GM21367 (cell line): ENCODE measurements around the gene FAM3C.
A peak's percentile ranks its signal among the peaks of the same experiment; 100 is the strongest.
"Not testable (repeated sequence)": the region's sequence is repeated elsewhere in the genome, so short reads cannot be mapped to it uniquely, and the experiment has no call there.

Experiments used
- ATAC-seq: cut with Tn5 transposase; IDR thresholded peaks from one replicate; pipeline ENCODE4 v1.9.1; 2021; ENCODE audit not compliant: unreplicated experiment

Gene FAM3C

GRCh38 chr7:121334875-121335648 lies 61.0 kb downstream of the FAM3C start:
- no peak for ATAC-seq

DNA sequence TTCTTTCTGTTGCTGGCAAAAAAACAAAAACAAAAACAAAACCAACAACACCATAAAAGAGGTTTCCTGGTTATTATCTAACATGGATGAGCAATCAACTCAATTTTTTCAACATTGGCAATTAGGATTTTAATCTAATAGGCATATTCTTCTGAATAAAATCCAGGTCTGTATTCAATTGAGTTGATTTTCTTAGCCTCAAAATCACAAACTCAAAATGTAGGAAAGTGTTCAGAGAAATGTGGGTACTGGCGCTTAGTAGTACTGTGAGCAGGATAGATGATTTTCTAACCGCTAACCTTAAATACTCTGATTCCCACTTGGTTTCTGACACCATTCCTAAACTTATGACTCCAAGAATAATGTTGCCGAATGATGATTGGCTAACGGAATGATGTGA lies 61.7 kb downstream of the FAM3C start:
- no peak for ATAC-seq

DNA sequence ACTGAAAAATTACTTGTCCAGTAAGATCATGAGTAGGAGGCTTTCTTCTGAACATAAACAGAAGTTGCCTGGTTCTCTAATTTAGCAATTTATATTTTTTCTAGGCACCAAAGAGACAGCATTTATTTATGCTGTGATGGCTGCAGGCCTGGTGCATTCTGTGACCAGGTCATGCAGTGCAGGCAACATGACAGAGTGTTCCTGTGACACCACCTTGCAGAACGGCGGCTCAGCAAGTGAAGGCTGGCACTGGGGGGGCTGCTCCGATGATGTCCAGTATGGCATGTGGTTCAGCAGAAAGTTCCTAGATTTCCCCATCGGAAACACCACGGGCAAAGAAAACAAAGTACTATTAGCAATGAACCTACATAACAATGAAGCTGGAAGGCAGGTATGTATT lies 64.5 kb downstream of the FAM3C start:
- ATAC-seq: no peak

DNA sequence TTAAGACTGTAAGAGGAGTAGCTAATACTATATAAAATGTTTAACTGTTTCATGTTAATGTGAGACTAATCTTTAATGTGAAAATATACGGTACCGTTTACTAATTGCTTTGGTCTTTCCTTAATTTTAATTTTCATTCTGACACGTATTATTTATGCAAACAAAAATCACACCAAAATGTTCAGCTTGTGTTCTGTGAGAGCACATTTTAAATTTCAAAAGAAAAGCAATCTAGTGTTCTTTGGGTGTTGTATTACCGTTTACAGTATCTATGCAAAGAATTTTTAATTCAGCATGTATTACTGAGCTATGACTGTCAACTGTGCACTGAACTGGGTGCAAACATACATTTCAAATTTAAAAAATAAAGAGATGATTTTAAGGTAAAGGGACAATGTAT lies 65.1 kb downstream of the FAM3C start:
- no peak for ATAC-seq

- ATAC-seq: peak; percentile 29
These were observed 65.9 kb downstream of the FAM3C start for GRCh38 chr7:121330053-121330833.

DNA sequence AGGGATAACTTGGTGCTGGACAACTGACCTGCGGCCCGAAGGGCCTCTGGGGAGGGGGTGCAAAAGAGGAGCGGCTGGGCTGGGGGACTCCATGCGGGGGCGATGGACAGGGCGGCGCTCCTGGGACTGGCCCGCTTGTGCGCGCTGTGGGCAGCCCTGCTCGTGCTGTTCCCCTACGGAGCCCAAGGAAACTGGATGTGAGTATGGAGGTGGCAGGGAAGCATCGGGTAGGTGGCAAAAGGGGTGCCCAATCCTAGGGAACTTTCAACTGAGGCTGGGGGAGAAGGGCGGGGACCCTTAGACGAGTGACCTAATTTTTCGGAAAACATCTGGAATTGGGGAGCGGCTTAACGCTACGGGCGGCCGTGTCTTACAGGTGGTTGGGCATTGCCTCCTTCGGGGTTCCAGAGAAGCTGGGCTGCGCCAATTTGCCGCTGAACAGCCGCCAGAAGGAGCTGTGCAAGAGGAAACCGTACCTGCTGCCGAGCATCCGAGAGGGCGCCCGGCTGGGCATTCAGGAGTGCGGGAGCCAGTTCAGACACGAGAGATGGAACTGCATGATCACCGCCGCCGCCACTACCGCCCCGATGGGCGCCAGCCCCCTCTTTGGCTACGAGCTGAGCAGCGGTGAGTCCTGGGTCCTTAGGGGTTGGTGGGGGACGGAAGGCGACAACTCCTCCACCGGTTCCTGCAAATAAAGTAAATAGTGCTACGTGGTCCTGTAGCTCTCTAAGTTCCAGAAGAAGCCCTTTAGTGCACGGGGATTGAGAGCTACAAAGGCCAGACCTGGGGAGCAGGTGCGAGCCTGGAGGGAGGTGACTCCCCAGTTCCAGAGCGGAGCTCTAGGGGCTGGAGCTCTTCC lies 66.7 kb downstream of the FAM3C start:
- peak; percentile 69 for ATAC-seq

GRCh38 chr7:121328508-121329190 lies 67.5 kb downstream of the FAM3C start, which contains the start of gene WNT16:
Gene WNT16, plus strand, starts transcription at chr7:121329000. Its CDS starts 293 bp downstream, at chr7:121329293.
- no peak for ATAC-seq

DNA sequence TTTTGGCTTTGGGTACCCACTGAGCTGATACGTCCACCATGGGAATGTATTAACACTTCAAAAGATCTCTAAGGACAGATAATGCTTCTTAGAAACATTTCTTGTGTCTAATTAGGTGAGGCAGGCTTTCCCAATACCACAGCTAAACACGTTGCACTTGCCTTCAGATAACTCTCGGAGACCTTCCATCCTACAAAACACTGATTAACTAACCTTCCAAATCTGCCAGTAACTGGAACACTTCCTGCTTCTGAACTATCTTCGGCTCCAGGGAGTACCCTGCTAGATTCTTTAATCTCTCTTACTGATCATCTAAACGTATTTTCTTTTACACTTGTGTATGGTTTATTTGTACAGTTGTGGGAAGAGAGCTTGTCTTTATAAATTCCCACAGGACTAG lies 68.4 kb downstream of the FAM3C start:
- no peak for ATAC-seq

GRCh38 chr7:121323515-121324302 lies 72.4 kb downstream of the FAM3C start:
- ATAC-seq: no peak

DNA sequence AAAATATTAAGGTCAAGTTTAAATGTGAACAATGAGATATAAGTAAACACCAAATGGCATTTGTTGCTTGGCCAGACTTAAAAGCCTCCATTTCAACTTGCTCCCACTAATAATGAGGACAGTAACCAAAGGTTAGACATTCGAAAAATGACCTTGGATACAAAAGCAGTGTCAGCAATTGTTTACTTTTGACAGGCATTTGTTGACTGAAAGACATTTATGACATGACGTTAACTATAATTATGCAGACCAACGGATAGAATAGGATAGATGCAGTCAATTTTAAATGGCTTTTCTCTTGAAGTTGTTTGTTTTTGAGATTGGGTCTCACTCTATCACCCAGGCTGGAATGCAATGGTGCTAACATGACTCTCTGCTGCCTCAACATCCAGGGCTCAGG lies 73.6 kb downstream of the FAM3C start:
- no peak for ATAC-seq

GRCh38 chr7:121315170-121315569 lies 80.9 kb downstream of the FAM3C start:
- ATAC-seq: not testable (repeated sequence)

DNA sequence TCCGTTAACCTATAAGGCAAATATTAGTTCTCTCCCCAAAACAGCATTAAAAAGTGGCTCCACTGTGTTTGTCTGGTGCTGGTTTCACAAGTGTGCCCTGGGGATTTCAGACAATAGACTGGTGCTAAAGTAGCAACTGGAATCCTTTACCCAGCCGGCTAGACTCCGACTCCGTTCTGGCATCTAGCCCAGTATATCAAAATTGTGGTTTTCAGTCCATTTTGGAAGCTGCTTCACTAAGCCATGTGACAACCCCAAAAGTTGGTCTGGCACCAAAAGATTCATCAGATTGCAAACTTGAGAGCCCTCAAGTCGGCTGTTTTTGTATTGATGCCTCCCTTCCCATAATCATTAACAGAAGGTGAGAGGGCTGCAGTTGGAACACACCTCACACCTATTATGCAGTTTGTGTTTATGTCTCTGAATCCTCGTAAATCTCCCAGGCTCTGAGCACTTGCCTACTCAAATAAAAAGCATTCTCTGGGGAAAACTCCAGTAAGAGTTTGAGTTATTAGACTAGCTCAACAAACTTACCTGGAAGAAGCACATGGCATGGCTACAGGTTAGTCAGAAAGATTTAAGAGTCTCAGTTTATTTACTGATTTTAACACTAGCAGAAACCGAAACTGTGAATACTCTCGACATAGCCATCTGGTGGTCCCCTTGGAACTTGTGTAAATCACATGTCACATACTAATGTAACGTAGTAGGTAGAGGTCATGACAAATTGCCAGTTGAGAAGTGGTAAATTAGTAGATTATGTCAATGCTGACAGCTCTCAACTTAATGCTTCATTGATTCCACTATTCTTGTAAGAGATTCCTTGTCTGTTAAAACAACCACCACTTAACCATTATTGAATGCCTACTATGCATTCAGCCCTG lies 82.1 kb downstream of the FAM3C start:
- ATAC-seq: peak; percentile 92

DNA sequence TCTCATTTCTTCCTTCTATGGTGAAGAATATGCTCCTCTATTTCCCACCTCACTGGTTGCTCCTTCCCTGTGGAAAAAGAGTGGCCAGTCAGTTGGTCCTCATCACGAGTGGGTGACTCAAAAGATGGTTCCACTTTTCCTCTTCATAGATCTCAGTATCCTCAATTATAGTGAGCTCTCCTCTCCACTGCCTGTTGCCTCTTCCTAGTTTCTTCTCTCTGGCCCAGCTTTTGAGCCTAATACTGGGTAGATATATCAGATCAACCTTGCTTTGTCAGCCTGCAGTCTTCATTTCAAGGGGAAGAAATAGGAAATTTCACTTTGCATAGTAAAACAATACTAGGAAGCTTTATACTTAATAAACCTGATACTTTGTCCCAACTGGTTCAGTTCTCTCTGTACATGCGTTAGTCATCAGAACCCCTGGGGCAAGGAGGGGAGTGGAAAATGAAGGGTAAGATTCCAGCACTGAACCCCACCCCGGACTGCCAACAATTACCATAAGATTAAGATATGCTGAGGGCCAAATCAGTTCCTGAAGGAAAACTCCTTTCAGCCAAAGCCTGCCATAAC lies 82.8 kb downstream of the FAM3C start:
- ATAC-seq: no peak

- ATAC-seq: no peak
These were observed 89.0 kb downstream of the FAM3C start for GRCh38 chr7:121307021-121307574.

DNA sequence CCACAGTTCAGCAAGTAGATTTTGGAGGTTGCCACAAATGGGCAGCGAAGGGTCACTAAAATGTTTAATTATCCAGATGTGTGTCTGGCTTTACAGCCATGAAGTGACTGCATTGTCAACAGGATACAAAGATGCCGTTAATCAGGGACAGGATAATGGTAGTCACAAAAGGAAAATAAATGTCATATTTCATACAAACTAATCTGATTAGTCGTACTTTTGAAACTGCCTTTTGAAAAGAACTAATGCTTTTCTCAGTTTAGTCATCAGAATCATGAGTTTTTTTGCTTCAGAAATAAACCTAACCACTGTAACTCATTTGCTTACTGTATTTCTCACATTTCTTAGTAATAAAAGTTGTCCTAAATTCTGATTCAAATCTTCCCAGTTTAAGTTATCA lies 89.5 kb downstream of the FAM3C start:
- ATAC-seq: no peak

- ATAC-seq: no peak
These were observed 91.0 kb downstream of the FAM3C start for GRCh38 chr7:121305109-121305508.

DNA sequence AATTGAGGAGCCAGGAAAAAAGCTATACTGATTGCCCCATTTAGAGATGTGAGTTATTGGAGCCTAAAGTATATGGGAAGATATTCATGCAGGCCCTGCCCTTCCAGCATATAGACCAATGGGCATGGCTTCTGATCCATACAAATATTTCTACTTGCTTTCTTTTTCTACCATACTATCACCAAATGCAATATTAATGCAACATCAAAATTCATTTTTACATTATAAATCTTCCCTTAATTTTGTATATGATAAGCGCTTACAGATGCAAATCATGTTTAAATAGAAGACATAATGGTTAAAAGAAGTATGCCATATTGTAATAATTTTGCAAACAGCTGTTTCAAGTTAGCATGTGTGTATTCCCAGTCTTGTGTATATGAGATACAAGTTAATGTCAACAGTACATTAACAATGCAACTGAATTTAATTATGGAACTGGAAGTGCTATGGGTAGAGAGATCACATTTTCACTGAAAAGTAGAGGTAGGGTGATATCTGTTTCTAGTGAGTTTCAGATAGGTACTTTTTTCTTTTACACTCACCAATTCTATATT lies 91.9 kb downstream of the FAM3C start:
- ATAC-seq: no peak
